ENCODE measurements around the gene PTCHD4.

DNA sequence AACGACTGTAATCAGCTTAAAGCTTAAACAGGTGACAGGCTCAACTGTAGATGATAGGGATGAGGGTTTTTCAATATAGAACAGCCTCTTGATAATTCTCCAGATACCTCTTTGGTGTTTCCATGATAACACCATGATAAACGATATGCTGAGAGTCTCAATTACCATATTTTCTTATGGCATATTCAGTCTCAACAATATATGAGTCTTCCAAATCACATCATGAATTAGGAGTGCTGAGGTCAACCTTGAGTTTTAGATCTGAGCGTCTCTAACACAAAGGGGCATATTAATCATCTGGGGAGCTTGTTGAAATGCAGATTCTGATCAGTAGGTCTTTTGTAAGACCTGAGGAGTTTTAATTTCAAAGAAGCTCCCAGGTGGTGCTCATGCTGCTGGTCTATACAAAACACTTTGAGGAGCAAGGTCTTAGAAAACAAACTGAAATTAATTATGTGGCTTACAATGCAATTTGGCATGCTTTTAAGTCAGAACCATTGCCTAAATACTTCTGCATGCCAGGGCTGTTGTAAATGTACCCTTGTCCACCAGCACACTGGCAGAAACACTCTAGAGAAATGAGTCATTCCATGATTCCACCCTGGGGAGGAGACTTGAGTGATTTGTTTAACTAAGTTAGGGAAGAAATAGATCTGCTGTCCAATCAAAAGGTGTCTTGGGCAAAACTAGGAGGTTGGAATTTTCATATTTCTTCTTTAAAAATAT, 49.6 kb downstream of the PTCHD4 start:
- TF ChIP-seq, protein P1, sequence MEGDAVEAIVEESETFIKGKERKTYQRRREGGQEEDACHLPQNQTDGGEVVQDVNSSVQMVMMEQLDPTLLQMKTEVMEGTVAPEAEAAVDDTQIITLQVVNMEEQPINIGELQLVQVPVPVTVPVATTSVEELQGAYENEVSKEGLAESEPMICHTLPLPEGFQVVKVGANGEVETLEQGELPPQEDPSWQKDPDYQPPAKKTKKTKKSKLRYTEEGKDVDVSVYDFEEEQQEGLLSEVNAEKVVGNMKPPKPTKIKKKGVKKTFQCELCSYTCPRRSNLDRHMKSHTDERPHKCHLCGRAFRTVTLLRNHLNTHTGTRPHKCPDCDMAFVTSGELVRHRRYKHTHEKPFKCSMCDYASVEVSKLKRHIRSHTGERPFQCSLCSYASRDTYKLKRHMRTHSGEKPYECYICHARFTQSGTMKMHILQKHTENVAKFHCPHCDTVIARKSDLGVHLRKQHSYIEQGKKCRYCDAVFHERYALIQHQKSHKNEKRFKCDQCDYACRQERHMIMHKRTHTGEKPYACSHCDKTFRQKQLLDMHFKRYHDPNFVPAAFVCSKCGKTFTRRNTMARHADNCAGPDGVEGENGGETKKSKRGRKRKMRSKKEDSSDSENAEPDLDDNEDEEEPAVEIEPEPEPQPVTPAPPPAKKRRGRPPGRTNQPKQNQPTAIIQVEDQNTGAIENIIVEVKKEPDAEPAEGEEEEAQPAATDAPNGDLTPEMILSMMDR (IDR thresholded peaks at IDR 0.05 in 8 of 11, conservative IDR thresholded peaks at IDR 0.05 in 3 of 11): no peak
- no peak for TF ChIP-seq POLR2A (IDR thresholded peaks at IDR 0.05)
